HL-60 (cell line): Measurements from ENCODE around the gene UHRF2.
A peak's percentile ranks its signal among the peaks of the same experiment; 100 is the strongest.

Experiments used
- GABPA ChIP-seq: IDR thresholded peaks from 2 replicates; pipeline ENCODE4 v1.6.1; 2012; ENCODE audit warnings: low read depth
- POLR2AphosphoS5 ChIP-seq: IDR thresholded peaks from 2 replicates; pipeline ENCODE4 v1.6.1; 2012; ENCODE audit warnings: low read depth
- SPI1 ChIP-seq: IDR thresholded peaks from 2 replicates; pipeline ENCODE4 v1.6.1; 2012; ENCODE audit warnings: low read depth, mild to moderate bottlenecking, borderline replicate concordance
- TF ChIP-seq, protein P1 (sequence below): IDR thresholded peaks from one replicate; pipeline ENCODE4 v1.5.1; 2011; ENCODE audit warnings: low read length, control low read depth, inconsistent platforms; ENCODE audit not compliant: insufficient read depth
- TF ChIP-seq, protein P2 (sequence below): IDR thresholded peaks from 2 replicates; pipeline ENCODE4 v1.6.1; 2012; ENCODE audit warnings: low read depth; ENCODE audit not compliant: insufficient replicate concordance

DNA sequence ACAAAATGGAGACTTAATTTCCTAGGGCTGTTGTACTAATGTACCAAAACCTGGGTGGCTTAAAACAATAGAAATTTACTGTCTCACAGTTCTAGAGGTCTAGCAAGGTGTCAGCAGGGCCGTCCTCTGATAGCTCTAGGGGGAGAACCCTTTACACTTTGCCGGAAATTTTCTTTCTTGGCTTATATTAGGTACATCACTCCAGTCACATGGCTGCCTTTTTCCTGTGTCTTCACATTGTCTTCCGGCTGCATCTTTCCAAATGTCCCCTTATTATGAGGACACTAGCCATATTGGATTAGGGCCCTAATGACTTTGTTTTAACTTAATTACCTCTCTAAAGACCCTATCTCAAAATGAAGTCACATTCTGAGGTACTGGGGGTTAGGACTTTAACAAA is 5.8 kb downstream of the UHRF2 start:
- TF ChIP-seq, protein P1, sequence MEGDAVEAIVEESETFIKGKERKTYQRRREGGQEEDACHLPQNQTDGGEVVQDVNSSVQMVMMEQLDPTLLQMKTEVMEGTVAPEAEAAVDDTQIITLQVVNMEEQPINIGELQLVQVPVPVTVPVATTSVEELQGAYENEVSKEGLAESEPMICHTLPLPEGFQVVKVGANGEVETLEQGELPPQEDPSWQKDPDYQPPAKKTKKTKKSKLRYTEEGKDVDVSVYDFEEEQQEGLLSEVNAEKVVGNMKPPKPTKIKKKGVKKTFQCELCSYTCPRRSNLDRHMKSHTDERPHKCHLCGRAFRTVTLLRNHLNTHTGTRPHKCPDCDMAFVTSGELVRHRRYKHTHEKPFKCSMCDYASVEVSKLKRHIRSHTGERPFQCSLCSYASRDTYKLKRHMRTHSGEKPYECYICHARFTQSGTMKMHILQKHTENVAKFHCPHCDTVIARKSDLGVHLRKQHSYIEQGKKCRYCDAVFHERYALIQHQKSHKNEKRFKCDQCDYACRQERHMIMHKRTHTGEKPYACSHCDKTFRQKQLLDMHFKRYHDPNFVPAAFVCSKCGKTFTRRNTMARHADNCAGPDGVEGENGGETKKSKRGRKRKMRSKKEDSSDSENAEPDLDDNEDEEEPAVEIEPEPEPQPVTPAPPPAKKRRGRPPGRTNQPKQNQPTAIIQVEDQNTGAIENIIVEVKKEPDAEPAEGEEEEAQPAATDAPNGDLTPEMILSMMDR: no peak
- TF ChIP-seq POLR2AphosphoS5 (no peak), GABPA (0 out of 2 replicates have a peak, but pooled peaks have one; percentile 24), SPI1 (no peak)
- TF ChIP-seq, protein P2, sequence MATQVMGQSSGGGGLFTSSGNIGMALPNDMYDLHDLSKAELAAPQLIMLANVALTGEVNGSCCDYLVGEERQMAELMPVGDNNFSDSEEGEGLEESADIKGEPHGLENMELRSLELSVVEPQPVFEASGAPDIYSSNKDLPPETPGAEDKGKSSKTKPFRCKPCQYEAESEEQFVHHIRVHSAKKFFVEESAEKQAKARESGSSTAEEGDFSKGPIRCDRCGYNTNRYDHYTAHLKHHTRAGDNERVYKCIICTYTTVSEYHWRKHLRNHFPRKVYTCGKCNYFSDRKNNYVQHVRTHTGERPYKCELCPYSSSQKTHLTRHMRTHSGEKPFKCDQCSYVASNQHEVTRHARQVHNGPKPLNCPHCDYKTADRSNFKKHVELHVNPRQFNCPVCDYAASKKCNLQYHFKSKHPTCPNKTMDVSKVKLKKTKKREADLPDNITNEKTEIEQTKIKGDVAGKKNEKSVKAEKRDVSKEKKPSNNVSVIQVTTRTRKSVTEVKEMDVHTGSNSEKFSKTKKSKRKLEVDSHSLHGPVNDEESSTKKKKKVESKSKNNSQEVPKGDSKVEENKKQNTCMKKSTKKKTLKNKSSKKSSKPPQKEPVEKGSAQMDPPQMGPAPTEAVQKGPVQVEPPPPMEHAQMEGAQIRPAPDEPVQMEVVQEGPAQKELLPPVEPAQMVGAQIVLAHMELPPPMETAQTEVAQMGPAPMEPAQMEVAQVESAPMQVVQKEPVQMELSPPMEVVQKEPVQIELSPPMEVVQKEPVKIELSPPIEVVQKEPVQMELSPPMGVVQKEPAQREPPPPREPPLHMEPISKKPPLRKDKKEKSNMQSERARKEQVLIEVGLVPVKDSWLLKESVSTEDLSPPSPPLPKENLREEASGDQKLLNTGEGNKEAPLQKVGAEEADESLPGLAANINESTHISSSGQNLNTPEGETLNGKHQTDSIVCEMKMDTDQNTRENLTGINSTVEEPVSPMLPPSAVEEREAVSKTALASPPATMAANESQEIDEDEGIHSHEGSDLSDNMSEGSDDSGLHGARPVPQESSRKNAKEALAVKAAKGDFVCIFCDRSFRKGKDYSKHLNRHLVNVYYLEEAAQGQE: no peak
